Occipital lobe (tissue), 2 donors: ENCODE data around the gene AMN. TPM values are rescaled to one million over a fixed set of nuclear protein-coding genes. Genes with fewer than 3 reads are reported as not detected.

Source experiments
- DNase-seq: peaks from one replicate; lab custom pipeline; 2025; lab: John Stamatoyannopoulos, UW
- total RNA-seq: library from RNA; depleted of rRNA; stranded (reverse); fragments of >200 nt; gene quantifications from one replicate; pipeline ENCODE4 v1.2.3, GENCODE V29; 2014

AMN gene
- total RNA-seq, 1 donor from 2014 or later, result not detected

- DNase-seq, result no peak
These were observed 21.5 kb downstream of the AMN start for GRCh38 chr14:102943979-102944378.

GRCh38 chr14:102944448-102945330 lies 22.2 kb downstream of the AMN start:
- DNase-seq, result no peak

- no peak for DNase-seq
These were observed 23.1 kb downstream of the AMN start for GRCh38 chr14:102945346-102946130.

GRCh38 chr14:102947321-102948103 lies 25.0 kb downstream of the AMN start:
- DNase-seq, result no peak

GRCh38 chr14:102948698-102949061 lies 26.2 kb downstream of the AMN start:
- no peak for DNase-seq

- DNase-seq, result no peak
These were observed 26.8 kb downstream of the AMN start for GRCh38 chr14:102949062-102949800.

- DNase-seq, result peak; percentile 38
These were observed 27.5 kb downstream of the AMN start for GRCh38 chr14:102949801-102950451.

GRCh38 chr14:102951034-102951433 lies 28.6 kb downstream of the AMN start:
- DNase-seq, result peak; percentile 62

- no peak for DNase-seq
These were observed 29.3 kb downstream of the AMN start for GRCh38 chr14:102951799-102952198.

GRCh38 chr14:102952276-102952675 lies 29.8 kb downstream of the AMN start:
- no peak for DNase-seq

GRCh38 chr14:102953100-102953499 lies 30.6 kb downstream of the AMN start:
- no peak for DNase-seq

- no peak for DNase-seq
These were observed 31.8 kb downstream of the AMN start for GRCh38 chr14:102954081-102954789.

- no peak for DNase-seq
These were observed 33.4 kb downstream of the AMN start for GRCh38 chr14:102955636-102956408.

- DNase-seq, result peak; percentile 54
These were observed 34.8 kb downstream of the AMN start for GRCh38 chr14:102957222-102957621.

- DNase-seq, result no peak
These were observed 36.0 kb downstream of the AMN start for GRCh38 chr14:102958461-102958860.

GRCh38 chr14:102962111-102962627 lies 39.7 kb downstream of the AMN start:
- DNase-seq, result no peak

- no peak for DNase-seq
These were observed 41.8 kb downstream of the AMN start for GRCh38 chr14:102964152-102964730.

- DNase-seq, result no peak
These were observed 42.8 kb downstream of the AMN start for GRCh38 chr14:102965282-102965681.
